HG03521 (cell line): ENCODE data around the gene ATP6V1B1.

ENCODE experiments used
- ATAC-seq: cut with Tn5 transposase; IDR thresholded peaks from one replicate; pipeline ENCODE4 v1.9.1; 2021; ENCODE audit warnings: mild to moderate bottlenecking, moderate library complexity; ENCODE audit not compliant: unreplicated experiment

ATP6V1B1 gene

DNA sequence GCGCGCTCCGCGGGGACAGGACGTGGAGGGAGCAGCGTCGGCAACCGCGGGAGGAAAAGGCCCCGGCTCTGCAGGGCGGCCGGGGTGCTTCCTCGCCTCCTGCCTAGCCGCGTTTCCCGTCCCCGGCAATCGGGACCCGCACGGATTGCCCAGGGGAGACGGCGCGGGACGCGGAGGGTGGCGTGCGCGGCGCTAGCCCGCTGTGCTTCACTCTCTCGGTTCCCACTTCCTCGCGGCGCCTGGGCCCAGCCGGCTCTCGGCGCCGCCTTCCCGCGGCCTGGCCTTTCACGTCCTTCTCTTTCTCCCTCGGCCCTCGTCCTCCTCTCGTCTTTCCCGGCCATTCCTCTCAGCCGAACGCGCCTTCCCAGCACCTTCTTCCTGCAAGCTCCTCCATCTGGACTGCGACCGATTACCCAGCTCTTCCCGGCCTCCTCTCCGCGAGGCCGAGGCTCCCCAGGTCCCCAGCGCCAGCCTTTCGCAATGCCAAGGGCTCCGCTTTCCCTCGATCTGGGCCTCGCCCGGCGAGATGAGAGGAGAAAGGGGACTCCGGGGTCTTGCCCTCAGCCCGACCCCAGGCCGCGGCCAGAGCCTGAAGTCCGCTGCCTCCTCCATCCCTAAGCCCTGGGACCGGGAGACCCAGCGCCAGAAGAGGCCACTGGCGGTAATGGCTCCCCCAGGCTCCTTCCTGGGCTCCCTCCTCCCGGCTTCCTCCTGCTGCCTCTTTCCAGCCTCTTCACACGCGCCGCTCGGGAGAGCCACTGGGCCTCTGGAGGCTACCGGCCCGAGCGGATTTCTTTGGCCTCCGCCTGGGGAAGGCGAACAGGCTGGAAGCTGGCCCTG, 34.3 kb upstream of the ATP6V1B1 start:
- no peak for ATAC-seq

DNA sequence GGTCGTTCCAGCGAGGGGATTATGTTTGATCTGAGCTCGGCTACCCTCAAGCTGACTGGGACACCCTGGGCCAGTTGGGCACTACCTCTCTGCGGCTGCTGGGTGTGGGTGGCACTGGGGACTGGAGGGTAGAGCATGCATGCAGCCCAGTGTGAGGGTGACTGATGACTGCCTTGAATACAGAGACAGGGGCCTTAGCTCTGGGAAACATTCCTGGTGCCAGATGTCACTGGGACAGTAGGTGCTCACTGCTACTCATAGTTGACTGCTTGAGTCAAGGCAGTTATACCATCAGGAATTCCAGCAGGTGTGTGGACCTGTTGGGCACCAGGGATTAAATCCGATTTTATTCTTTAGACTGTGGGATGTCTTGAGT, 33.6 kb upstream of the ATP6V1B1 start:
- no peak for ATAC-seq

GRCh38 chr2:70902579-70902978, 33.1 kb upstream of the ATP6V1B1 start:
- no peak for ATAC-seq

DNA sequence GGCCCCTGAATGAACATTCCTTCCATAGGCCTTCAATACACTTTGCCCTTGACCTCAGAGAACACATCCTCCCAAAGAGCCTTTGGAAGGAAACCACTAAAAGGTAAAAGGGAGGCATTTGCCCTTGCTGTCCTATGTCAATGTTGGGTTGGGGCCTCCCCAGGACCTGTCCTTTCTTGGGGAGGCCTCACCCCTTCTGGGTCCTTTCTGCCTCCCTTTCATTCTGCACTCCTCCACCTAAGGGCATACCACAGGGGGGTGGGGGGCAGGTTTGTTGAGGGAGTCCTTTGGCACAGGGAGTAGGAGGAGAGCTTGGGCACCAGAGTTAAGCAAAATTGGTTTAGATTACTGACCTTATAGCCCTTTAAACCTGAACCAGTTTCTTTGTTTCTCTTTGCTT, 32.5 kb upstream of the ATP6V1B1 start:
- no peak for ATAC-seq

DNA sequence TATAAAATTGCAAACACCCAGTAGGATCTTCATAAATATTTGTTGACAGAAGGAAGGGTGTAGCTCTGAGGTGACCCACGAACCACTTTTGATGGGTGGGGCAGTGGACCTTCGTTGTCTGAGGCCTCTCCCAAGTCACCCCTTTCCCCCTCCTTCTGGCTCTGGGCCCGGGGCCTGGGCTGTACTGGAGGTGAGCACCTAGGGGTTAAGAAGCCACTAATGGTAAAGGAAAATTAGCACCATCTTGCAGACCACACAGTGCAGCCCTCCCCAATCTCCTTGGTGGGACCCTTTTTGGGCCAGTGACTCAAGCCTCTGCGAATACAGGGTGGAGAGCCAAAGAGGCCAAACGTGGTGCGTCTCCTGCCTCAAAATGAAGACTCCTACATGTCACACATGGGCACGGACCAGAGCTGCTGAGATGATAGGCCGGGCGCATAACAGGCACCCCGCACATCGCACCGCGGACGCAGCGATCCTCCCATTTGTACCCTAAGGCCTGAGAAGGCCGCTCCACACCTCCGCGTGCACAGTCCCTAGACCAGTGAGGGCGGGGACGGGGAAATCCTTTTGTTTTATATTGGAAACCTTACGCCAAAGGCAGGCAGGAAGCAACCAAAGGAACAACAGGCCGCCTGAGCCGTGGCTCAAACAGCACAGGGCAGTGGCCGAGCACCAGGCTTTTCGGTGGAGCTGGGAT, 31.9 kb upstream of the ATP6V1B1 start:
- ATAC-seq = no peak

- no peak for ATAC-seq
Observed at GRCh38 chr2:70904371-70905216, 31.1 kb upstream of the ATP6V1B1 start.

- ATAC-seq = no peak
Observed at GRCh38 chr2:70905443-70906421, 30.0 kb upstream of the ATP6V1B1 start.

DNA sequence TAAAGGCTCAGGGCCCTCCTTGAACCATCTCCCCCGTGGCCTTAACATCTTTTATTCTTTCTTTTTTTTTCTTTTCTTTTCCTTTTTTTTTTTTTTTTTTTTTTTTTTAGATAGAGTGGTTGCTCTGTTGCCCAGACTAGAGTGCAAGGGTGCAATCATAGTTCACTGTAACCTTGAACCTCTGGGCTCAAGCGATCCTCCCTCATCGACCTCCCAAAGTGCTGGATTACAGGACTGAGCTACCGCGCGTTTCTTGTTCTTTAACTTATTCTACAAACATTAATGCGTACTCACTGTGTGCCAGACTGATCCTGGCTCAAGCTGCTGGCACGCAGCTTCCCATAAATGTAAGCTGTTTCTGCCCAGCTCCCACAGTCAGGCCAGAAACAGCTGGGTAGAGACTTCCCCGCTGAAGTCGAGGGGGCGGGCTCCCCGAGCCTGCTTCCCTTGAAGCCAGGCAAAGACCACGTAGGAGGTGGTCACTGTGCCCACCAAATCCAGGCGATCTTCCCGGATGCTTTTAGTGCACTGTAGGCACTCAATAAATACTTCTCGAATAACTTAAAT, 29.2 kb upstream of the ATP6V1B1 start:
- ATAC-seq = no peak

GRCh38 chr2:70907130-70908057, 28.3 kb upstream of the ATP6V1B1 start:
- no peak for ATAC-seq

GRCh38 chr2:70916291-70916690, 19.4 kb upstream of the ATP6V1B1 start:
- ATAC-seq = no peak

- ATAC-seq = no peak
Observed at GRCh38 chr2:70918016-70918415, 17.7 kb upstream of the ATP6V1B1 start.

DNA sequence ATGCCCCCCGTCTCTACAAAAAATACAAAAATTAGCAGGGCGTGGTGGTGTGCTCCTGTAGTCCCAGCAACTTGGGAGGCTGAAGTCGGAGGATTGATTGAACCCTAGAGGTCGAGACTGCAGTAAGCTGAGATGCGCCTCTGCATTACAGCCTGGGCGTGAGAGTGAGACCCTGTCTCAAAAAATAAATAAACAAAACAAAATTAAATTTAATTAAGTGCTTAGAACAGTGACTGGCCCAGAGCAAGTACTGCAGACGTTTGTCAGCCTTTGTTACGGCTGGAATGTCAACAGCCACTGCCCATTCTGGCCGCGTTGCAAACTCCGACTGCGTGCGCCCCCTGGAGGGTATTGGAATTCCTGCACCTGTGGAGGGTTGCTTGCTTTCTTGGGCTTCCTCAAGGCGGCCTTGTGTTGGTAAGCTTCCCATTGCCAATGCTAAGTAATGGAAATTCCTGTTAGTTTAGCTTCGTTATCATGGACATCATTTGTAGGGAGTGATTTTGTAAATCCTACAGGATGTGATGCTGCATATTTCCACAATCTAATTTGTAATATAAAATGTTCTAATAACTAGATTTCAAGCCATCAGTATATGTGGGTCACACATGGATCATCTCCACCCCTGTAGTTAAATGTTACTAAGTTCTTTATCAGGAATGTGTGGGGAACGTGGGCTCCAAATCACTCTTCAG, 15.9 kb upstream of the ATP6V1B1 start:
- ATAC-seq = no peak

DNA sequence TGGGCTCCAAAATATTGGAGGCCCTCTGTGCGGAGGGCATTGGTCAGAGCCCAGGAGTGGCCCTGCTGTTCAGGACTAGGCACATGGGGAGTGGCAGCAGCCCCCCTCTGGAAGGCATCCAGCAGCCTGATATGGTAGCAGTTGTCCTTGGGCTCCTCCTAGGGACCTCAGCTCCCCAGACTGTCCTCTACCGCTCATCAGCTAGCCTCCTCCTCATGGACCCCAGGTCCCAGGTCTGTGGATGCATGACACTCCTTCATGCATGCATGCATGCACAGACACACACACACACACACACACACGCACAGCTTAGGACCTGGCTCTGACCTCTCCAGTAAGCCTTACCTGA, 15.4 kb upstream of the ATP6V1B1 start:
- no peak for ATAC-seq

- ATAC-seq = no peak
Observed at GRCh38 chr2:70921031-70921430, 14.7 kb upstream of the ATP6V1B1 start.

DNA sequence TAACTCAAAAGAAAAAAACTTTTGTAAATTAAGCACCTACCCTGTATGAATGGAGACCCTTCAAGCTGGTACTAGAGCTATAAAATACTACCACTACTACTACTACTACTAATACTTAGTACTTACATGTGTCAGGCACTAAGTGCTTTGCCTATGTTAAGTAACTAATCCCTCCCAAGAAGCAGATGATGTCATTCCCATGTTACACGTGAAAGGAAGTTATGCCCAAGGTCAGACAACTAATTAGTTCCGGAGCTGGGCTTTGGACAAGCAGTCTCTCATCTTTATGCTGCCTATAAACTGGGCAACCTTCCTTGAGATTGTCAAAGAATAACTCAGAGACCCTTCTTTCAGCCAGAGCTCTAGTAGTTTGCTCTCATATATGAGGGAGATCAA, 13.9 kb upstream of the ATP6V1B1 start:
- no peak for ATAC-seq

GRCh38 chr2:70922235-70923234, 13.2 kb upstream of the ATP6V1B1 start:
- ATAC-seq = no peak

GRCh38 chr2:70923378-70924015, 12.2 kb upstream of the ATP6V1B1 start:
- no peak for ATAC-seq
